Measurements from ENCODE around the gene LRRC55.

Gene LRRC55

DNA sequence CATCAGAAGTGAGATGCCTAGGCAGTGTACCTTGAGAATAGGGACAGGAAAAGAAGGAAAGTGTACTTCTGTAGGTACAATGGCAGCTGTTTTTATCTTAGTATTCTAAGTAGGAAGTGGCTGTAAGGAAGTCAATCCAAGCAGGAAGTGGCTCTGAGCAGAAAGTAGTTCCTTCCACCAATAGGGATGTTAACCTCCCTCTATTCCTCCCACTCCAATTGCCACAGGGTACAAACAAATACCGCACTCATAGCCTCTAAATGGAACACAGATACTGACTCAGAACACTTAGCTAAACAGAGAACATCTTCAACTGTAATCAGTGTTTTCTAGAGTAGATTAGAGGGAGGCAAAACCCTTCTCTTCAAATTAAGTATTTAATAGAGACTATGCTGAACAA, 10.6 kb downstream of the LRRC55 start:
- no peak overlapping the region for H3K4me3 ChIP-seq (ENCODE audit: low read length)
- no peak for DNase-seq (ENCODE audit: low read depth, low spot score)

- no peak overlapping the region for H3K4me3 ChIP-seq (ENCODE audit: low read length)
- no peak for DNase-seq (ENCODE audit: low read depth, low spot score)
These were observed 14.8 kb downstream of the LRRC55 start for GRCh38 chr11:57196596-57196995.

DNA sequence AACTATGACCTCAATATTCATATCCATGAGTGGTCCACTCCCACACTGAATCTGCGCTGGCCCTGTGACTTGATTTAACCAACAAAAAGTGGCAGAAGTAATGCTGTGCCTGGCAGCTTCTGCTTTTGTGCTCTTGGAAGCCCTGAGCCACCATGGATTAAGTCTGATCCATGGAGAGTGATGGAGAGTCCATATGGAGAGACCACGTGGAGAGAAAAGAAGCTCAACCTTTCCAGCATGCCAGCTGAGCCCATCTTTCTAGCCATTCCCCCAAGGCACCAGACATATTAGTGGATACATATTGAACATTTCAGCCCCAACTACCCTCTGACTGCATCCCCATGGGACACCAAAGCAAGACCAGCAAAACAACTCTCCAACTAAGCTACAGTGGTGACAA, 16.0 kb downstream of the LRRC55 start:
- DNase-seq (ENCODE audit: low read depth, low spot score), result no peak
- no peak overlapping the region for H3K4me3 ChIP-seq (ENCODE audit: low read length)

DNA sequence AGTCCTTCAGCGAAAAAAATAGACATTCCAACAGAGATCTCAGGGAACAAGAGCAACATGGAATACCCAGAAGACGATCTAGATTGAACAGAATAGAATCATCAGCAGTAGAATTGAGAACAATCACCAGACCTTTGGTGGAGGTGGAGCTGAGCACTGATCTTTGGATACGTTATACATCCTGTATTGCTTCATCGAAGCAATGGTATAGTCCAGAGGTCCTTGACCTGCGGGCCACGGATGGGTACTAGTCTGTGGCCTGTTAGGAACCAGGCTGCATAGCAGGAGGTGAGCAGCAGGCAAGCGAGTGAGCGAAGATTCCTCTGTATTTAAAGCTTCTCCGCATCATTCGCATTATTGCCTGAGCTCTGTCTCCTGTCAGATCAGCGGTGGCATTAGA, 17.6 kb downstream of the LRRC55 start:
- no peak overlapping the region for H3K4me3 ChIP-seq (ENCODE audit: low read length)
- no peak for DNase-seq (ENCODE audit: low read depth, low spot score)

- DNase-seq (ENCODE audit: low read depth, low spot score), result no peak
- no peak overlapping the region for H3K4me3 ChIP-seq (ENCODE audit: low read length)
These were observed 19.2 kb downstream of the LRRC55 start for GRCh38 chr11:57200917-57201316.

GRCh38 chr11:57202281-57202680, 20.5 kb downstream of the LRRC55 start:
- DNase-seq (ENCODE audit: low read depth, low spot score), result no peak
- H3K4me3 ChIP-seq (ENCODE audit: low read length), result no peak overlapping the region

DNA sequence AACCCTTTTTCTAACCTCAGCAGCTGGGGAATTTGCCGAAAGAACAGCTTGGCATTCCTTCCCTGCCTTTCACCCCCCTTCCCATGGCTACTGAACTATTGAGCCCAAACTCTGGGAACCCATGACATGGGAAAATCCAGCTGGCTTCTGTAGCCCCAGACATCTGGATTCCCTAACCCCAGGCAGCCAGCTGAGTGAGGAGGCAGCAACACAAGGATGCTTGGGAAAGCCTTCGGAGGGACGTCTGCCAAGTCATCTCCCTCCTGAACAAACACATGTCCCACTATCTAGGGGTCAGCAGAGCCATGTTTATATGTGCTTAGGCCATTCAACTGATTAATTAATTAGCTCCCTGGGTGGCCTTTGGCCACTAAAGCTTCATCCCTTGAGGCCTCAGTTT, 21.6 kb downstream of the LRRC55 start:
- no peak for DNase-seq (ENCODE audit: low read depth, low spot score)
- no peak overlapping the region for H3K4me3 ChIP-seq (ENCODE audit: low read length)

- no peak for DNase-seq (ENCODE audit: low read depth, low spot score)
- H3K4me3 ChIP-seq (ENCODE audit: low read length), result no peak overlapping the region
These were observed 22.2 kb downstream of the LRRC55 start for GRCh38 chr11:57203882-57204480.

GRCh38 chr11:57205041-57205641, 23.4 kb downstream of the LRRC55 start:
- no peak overlapping the region for H3K4me3 ChIP-seq (ENCODE audit: low read length)
- no peak for DNase-seq (ENCODE audit: low read depth, low spot score)

GRCh38 chr11:57207168-57207567, 25.4 kb downstream of the LRRC55 start:
- no peak for DNase-seq (ENCODE audit: low read depth, low spot score)
- H3K4me3 ChIP-seq (ENCODE audit: low read length), result no peak overlapping the region

DNA sequence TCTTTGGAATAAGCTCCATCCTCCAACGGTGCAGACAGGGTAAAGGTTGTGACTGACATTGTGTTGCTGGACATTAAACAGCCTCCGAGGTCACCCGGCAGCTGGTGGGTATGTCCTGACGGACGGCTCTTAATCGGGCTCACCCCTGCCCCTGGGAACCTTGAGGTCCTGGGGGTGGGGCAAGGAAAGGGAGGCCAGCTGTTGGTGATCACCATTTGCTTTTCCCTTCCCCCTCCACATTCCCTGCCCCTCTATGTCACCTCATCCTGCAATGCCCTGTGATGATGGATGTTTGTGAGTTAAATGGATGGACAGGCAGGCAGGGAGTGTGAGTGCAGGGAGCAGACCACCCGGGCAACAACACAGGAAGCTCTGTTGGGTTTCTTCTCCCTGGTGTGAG, 29.0 kb downstream of the LRRC55 start:
- no peak overlapping the region for H3K4me3 ChIP-seq (ENCODE audit: low read length)
- no peak for DNase-seq (ENCODE audit: low read depth, low spot score)

GRCh38 chr11:57213342-57214097, 31.8 kb downstream of the LRRC55 start:
- no peak overlapping the region for H3K4me3 ChIP-seq (ENCODE audit: low read length)
- DNase-seq (ENCODE audit: low read depth, low spot score), result peak; percentile 20

- DNase-seq (ENCODE audit: low read depth, low spot score), result no peak
- no peak overlapping the region for H3K4me3 ChIP-seq (ENCODE audit: low read length)
These were observed 32.3 kb downstream of the LRRC55 start for GRCh38 chr11:57214098-57214417.

DNA sequence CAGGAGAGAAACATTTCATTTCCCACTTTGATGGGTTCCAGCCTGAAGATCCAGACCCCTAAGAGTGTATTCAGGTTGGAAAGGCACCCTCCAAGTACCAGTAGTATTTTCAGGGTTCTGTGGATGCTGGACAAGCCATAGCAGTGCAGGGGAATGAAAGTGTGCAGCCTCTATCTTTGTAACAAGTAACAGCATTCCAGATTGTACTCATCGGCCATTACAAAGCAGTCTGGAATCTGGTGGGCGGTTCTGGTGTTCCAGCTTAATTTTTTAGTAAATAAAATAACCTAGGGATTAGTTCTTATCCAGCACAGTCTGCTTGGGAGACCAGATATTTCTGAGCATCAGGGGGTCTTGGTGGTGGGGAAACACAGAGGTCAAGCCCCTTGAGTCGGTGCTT, 32.7 kb downstream of the LRRC55 start:
- no peak for DNase-seq (ENCODE audit: low read depth, low spot score)
- no peak overlapping the region for H3K4me3 ChIP-seq (ENCODE audit: low read length)

DNA sequence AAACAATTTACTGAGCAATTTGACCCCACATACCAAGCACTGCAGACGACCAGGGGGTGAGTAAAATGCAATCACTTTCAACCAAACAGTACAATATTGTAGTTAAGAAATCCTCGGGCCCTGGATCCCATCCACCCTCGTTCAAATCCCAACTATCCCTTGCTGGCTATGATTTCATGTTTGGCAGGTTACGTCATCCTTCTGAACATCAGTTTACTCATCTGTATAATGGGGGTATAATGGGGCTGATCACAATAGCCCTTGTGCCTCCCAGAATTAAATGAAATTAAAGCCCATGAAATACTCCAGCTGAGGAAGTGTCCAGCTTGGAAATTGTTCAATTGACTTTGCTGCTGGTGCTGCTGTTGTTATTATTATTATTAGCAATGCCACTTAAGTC, 34.7 kb downstream of the LRRC55 start:
- no peak for DNase-seq (ENCODE audit: low read depth, low spot score)
- H3K4me3 ChIP-seq (ENCODE audit: low read length), result no peak overlapping the region

- no peak for DNase-seq (ENCODE audit: low read depth, low spot score)
- no peak overlapping the region for H3K4me3 ChIP-seq (ENCODE audit: low read length)
These were observed 35.3 kb downstream of the LRRC55 start for GRCh38 chr11:57217053-57217452.

DNA sequence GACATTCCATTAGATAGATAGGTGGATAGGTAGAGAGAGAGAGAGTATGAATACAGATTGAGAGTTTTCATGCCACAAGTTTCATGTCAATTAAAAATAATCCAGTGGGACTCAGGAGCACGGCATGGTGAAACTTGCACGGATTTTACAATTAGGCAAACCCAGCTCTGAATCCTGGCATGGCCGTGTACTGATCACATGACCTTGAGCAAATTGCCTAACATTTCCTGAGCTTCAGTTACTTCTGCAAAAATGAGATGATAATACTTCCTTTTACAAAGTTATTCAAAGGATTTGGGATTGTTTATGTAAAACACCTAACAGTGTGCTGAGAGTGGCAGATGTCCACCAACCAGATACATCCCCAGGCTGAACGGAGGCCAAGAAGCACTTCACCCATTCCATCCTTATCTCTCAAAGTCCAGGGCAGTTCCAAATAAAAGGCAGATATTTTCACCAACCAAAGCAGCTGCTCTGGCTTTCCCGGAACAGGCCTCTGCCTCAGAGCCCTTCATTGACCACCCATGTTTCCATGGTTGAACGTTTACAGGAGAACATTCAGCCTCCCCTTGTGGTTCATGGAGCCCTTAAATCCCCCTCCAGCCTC, 37.4 kb downstream of the LRRC55 start:
- H3K4me3 ChIP-seq (ENCODE audit: low read length), result no peak overlapping the region
- no peak for DNase-seq (ENCODE audit: low read depth, low spot score)

DNA sequence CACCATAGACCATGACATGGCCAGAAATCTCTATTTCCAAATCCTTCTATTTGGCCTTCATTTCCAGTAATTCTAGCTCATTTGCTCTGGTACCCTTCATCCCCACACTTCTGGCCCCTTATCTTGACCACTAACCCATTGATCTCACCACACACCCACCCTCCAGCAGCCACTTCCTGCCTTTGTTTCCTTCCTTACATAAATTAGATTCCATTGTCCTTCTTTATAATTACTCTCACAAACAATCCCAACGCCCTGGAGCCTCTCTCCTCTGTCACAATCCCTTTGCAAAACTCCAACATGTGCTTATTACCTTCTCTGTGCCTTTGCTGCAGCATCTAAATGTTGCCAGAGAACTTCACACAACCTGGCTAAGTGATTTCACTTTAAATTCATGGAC, 40.5 kb downstream of the LRRC55 start:
- no peak overlapping the region for H3K4me3 ChIP-seq (ENCODE audit: low read length)
- no peak for DNase-seq (ENCODE audit: low read depth, low spot score)

GRCh38 chr11:57223601-57224000, 41.8 kb downstream of the LRRC55 start:
- no peak for DNase-seq (ENCODE audit: low read depth, low spot score)
- H3K4me3 ChIP-seq (ENCODE audit: low read length), result no peak overlapping the region

DNA sequence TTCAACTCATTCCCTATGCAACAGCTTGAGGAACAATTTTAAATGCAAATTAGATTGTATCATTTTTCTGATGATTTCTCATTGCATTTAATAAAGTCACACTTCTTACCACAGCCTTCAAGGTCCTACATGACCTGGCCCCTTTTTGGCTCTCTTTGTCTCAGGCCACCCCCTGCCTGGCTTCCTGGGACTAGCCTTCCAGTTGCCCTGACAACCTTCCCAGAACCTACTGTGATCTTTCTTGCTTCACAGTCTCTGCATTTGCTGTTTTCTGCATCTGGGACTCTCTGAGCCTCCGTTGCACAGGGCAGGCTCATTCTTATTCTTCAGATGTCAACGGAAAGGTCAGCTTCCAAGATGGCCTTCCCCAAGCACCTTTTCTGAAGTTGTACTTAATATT, 42.4 kb downstream of the LRRC55 start:
- no peak for DNase-seq (ENCODE audit: low read depth, low spot score)
- no peak overlapping the region for H3K4me3 ChIP-seq (ENCODE audit: low read length)

All from Jurkat, Clone E6-1 (cell line).